Fibroblast of pulmonary artery (primary cell): ENCODE data around the gene ABCC3.

Source experiments
- DNase-seq: peaks from one replicate; pipeline ENCODE4 v3.0.0-alpha.2; 2010; ENCODE audit warnings: low read depth
- H3K4me3 ChIP-seq: replicated peaks from 2 replicates; pipeline ENCODE4 v1.5.1; 2011; ENCODE audit warnings: low read depth, mild to moderate bottlenecking, control low read depth, low read length, moderate library complexity
- TF ChIP-seq, protein P1 (sequence below): IDR thresholded peaks from 2 replicates; pipeline ENCODE4 v1.5.1; 2011; ENCODE audit warnings: mild to moderate bottlenecking, control low read depth, low read length, inconsistent platforms; ENCODE audit errors: missing control alignments

ABCC3 gene

GRCh38 chr17:50666316-50666715 lies 31.6 kb downstream of the ABCC3 start:
- no peak overlapping the region for H3K4me3 ChIP-seq
- TF ChIP-seq, protein P1, sequence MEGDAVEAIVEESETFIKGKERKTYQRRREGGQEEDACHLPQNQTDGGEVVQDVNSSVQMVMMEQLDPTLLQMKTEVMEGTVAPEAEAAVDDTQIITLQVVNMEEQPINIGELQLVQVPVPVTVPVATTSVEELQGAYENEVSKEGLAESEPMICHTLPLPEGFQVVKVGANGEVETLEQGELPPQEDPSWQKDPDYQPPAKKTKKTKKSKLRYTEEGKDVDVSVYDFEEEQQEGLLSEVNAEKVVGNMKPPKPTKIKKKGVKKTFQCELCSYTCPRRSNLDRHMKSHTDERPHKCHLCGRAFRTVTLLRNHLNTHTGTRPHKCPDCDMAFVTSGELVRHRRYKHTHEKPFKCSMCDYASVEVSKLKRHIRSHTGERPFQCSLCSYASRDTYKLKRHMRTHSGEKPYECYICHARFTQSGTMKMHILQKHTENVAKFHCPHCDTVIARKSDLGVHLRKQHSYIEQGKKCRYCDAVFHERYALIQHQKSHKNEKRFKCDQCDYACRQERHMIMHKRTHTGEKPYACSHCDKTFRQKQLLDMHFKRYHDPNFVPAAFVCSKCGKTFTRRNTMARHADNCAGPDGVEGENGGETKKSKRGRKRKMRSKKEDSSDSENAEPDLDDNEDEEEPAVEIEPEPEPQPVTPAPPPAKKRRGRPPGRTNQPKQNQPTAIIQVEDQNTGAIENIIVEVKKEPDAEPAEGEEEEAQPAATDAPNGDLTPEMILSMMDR = no peak
- no peak for DNase-seq

DNA sequence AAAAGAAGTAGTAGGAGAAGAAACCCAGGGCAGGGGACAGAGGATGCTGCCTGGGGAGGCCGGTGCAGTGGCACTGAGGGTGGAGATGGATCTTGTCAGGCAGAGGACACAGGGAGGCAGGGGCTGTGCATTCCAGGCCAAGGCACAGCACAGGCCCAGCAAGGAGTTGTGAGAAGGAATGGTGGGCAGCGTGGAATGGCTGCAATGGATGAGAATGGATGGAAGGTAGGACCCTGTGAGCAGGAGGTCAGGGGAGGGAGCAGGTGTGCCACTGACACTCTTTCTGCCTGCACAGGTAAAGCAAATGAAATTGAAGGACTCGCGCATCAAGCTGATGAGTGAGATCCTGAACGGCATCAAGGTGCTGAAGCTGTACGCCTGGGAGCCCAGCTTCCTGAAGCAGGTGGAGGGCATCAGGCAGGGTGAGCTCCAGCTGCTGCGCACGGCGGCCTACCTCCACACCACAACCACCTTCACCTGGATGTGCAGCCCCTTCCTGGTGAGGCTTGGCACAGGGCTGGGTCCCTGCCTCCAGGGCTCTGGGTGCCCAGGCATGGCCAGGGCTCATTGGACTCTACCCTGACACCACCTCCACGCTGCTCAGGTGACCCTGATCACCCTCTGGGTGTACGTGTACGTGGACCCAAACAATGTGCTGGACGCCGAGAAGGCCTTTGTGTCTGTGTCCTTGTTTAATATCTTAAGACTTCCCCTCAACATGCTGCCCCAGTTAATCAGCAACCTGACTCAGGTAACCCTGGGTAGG lies 32.8 kb downstream of the ABCC3 start:
- TF ChIP-seq, protein P1 = no peak
- no peak for DNase-seq

DNA sequence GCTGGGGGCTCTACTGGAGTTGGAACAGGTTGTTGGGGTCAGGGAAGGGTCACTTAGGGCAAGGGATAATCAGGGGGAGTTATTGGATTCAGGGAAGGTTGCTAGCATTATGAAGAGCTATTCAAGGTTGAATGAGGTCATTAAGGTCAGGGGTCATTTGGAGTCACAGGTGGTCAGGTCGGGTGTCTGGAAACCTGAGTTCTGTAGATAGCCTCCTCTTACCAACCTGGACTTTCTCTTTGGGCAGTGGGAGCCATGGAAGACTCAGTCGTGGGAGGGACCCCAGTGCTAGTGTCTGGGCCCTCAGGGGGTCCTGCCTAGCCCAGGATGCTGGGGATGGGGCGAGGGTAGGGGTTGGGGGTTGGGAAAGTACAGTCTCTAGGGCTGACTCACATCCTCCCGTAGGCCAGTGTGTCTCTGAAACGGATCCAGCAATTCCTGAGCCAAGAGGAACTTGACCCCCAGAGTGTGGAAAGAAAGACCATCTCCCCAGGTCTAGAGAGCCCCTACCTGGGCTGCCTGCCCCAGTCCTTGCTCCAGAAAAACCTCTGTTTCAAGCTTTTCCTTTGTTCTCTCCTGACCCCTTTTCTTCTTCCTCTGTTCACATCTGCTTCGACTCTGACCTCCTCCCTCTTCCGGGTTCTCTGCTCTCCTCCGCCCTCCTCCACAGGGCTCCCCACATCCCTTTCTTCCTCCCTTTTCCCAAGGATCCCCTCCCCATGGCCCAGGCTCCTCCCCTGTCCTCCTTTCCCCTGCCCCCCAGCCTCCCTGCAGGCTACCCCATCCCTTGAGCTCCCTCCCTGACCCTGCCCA lies 33.5 kb downstream of the ABCC3 start:
- peak overlapping the region; percentile 28 for H3K4me3 ChIP-seq
- TF ChIP-seq, protein P1 = no peak
- DNase-seq = peak; percentile 56

More for the DNA sequence above, 32.8 kb downstream of the ABCC3 start:
- H3K4me3 ChIP-seq = no peak overlapping the region

DNA sequence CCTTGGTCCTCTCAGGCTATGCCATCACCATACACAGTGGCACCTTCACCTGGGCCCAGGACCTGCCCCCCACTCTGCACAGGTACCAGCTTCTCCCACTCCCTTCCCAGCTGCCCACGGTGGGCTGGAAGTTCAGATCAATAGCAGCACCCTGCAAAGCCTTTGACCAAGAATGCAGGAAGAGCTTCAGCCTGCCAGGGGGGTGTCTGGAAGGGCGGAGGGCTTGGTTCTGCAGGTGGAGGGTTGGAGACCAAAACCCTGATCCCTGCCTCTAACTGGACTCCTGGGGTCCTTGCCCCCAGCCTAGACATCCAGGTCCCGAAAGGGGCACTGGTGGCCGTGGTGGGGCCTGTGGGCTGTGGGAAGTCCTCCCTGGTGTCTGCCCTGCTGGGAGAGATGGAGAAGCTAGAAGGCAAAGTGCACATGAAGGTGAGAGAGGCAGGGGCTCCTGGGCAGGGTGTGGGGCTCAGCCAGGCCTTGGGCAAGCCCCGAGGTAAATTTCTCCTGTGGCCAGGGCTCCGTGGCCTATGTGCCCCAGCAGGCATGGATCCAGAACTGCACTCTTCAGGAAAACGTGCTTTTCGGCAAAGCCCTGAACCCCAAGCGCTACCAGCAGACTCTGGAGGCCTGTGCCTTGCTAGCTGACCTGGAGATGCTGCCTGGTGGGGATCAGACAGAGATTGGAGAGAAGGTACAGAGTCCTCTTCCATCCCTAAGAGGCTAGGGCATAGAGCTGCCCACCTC lies 34.3 kb downstream of the ABCC3 start:
- TF ChIP-seq, protein P1 = no peak
- DNase-seq = no peak
- H3K4me3 ChIP-seq = no peak overlapping the region

DNA sequence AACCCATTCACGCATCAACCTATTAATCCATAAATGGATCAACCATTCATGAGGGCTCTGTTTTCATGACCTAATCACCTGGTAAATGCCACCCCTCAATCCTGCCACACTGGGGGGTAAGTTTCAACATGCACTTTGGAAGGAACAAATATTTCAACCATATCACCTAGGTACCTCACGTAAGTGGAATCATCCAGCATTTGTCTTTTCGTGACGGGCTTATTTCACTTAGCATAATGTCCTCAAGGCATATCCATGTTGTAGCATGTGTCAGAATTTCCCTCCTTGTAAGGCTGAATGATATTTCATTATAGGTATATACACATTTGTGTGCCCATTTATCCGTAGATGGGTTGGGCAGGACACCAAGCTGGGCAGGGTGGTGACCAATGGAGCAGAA lies 37.4 kb downstream of the ABCC3 start:
- TF ChIP-seq, protein P1 = no peak
- DNase-seq = no peak
- no peak overlapping the region for H3K4me3 ChIP-seq

- H3K4me3 ChIP-seq = no peak overlapping the region
- TF ChIP-seq, protein P1 = no peak
- DNase-seq = no peak
These were observed 38.3 kb downstream of the ABCC3 start for GRCh38 chr17:50672831-50673551.
